Epithelial cell of prostate (primary cell): ENCODE measurements around the gene CXorf49.
"Not testable (repeated sequence)": the region's sequence is repeated elsewhere in the genome, so short reads cannot be mapped to it uniquely, and the experiment has no call there.

Source experiments
- DNase-seq: peaks from one replicate; pipeline ENCODE4 v3.0.0-alpha.2; 2011; ENCODE audit warnings: low read depth, low spot score
- H3K27ac ChIP-seq: fragments of 450-650 bp; 2 replicates; pipeline ENCODE4 v1.5.1; 2017; ENCODE audit warnings: mild to moderate bottlenecking

The CXorf49 gene

GRCh38 chrX:71676068-71676795 is 41.9 kb downstream of the CXorf49 start:
- not testable (repeated sequence) for DNase-seq, H3K27ac ChIP-seq

GRCh38 chrX:71675636-71676035 is 42.4 kb downstream of the CXorf49 start:
- not testable (repeated sequence) for DNase-seq, H3K27ac ChIP-seq

GRCh38 chrX:71671938-71672337 is 46.1 kb downstream of the CXorf49 start:
- DNase-seq: no peak
- no peak overlapping the region for H3K27ac ChIP-seq

GRCh38 chrX:71671043-71671780 is 46.9 kb downstream of the CXorf49 start:
- H3K27ac ChIP-seq: no peak overlapping the region
- DNase-seq: no peak

GRCh38 chrX:71669947-71670346 is 48.1 kb downstream of the CXorf49 start:
- not testable (repeated sequence) for DNase-seq, H3K27ac ChIP-seq

- no peak for DNase-seq
- no peak overlapping the region for H3K27ac ChIP-seq
These were observed 48.6 kb downstream of the CXorf49 start for GRCh38 chrX:71669492-71669891.

GRCh38 chrX:71668248-71668595 is 49.9 kb downstream of the CXorf49 start:
- H3K27ac ChIP-seq: no peak overlapping the region
- no peak for DNase-seq

GRCh38 chrX:71667328-71668247 is 50.5 kb downstream of the CXorf49 start, which contains the start of gene LOC101059915:
Gene LOC101059915 (plus strand): TSS chrX:71667546.
- no peak within 1 kb of the TSS for H3K27ac ChIP-seq
- no peak for DNase-seq

- no peak for DNase-seq
- H3K27ac ChIP-seq: no peak overlapping the region
These were observed 51.6 kb downstream of the CXorf49 start for GRCh38 chrX:71666240-71667223.

GRCh38 chrX:71665747-71666146 is 52.3 kb downstream of the CXorf49 start:
- no peak overlapping the region for H3K27ac ChIP-seq
- no peak for DNase-seq

GRCh38 chrX:71664889-71665491 is 53.1 kb downstream of the CXorf49 start:
- no peak overlapping the region for H3K27ac ChIP-seq
- no peak for DNase-seq
